ENCODE data around the gene RRP1B.
A peak's percentile ranks its signal among the peaks of the same experiment; 100 is the strongest.
"Not testable (repeated sequence)": the region's sequence is repeated elsewhere in the genome, so short reads cannot be mapped to it uniquely, and the experiment has no call there.

The RRP1B gene

DNA sequence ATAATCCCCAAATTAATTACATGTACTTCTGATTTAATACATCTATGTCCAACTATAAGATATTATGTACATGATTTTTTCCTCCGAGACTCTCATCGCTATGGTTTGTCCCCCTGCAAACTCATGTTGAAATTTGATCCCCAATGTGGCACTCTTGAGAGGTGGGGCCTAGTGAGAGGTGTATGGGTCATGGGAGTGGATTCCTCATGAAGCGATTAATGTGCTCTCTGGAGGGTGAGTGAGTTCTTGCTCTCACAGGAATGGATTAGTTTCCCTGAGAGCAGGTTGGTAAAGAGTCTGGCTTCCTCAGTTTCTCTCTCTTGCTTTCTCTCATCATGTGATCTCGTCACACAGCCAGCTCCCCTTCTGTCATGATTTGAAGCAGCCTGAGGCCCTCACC, 16.2 kb upstream of the RRP1B start:
- FAIRE-seq (no peak), DNase-seq (ENCODE audit: insufficient read length, low spot score) (no peak)
- TF ChIP-seq, protein P1, sequence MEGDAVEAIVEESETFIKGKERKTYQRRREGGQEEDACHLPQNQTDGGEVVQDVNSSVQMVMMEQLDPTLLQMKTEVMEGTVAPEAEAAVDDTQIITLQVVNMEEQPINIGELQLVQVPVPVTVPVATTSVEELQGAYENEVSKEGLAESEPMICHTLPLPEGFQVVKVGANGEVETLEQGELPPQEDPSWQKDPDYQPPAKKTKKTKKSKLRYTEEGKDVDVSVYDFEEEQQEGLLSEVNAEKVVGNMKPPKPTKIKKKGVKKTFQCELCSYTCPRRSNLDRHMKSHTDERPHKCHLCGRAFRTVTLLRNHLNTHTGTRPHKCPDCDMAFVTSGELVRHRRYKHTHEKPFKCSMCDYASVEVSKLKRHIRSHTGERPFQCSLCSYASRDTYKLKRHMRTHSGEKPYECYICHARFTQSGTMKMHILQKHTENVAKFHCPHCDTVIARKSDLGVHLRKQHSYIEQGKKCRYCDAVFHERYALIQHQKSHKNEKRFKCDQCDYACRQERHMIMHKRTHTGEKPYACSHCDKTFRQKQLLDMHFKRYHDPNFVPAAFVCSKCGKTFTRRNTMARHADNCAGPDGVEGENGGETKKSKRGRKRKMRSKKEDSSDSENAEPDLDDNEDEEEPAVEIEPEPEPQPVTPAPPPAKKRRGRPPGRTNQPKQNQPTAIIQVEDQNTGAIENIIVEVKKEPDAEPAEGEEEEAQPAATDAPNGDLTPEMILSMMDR (IDR thresholded peaks at IDR 0.05; ENCODE audit: insufficient read depth, missing control alignments), result no peak

DNA sequence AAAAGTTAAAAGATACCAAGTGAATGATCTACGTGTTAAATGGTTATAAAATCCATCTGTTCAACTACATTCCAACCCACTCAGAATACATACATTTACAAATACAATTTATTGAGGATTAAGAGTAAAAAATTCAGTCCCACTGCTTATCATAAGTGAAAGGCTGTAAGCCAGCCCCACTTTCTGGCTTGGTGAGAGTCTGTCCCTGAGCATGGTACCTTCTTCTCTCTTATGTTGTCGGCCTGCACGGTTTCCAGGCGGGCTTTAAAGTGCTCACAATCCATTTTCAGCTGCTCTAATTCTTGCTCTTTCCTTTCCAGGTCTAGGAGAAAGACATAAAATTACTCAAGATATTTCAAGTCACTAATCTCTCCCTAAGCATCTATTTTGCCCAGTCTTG, 15.3 kb upstream of the RRP1B start:
- no peak for DNase-seq (ENCODE audit: insufficient read length, low spot score)
- FAIRE-seq, result no peak
- TF ChIP-seq, protein P1 (IDR thresholded peaks at IDR 0.05; ENCODE audit: insufficient read depth, missing control alignments), result no peak

- TF ChIP-seq, protein P1 (IDR thresholded peaks at IDR 0.05; ENCODE audit: insufficient read depth, missing control alignments), result no peak
- no peak for FAIRE-seq
- DNase-seq (ENCODE audit: insufficient read length, low spot score), result no peak
Observed at GRCh38 chr21:43644609-43645008, 14.8 kb upstream of the RRP1B start.

DNA sequence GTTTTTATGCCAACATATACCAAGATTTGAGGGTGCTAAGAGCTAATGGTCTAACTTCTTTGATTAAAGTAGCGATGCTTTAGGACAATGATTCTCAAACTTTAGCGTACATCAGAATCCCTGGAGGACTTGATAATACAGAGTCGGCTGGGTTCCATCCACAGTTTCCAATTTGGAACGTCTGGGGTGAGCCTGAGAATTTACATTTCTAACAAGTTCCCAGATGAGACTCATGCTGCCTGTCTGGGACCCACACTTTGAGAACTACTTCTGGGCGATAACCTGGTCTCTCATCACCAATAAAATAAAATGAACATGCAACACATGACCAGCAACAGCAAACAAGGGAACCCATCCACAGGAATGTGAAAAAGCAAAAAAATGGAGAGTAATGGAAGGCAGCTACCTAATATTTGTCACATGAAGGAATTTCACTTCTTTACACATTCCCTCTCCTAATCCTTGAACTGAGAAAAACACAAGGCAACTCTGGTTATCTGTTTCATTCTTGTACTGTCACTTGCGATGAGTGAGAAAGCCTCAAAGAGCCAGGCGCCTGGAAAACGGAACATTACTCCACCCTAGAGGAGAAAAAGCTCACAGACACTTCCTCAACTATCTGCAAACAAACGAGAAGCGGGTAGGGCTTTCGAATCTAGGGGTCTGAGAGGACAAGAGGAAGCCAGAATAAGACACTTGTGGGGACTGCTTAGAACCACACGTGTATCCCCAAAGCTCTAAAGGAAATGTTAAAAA, 14.0 kb upstream of the RRP1B start:
- FAIRE-seq (no peak), DNase-seq (ENCODE audit: insufficient read length, low spot score) (no peak)
- TF ChIP-seq, protein P1 (IDR thresholded peaks at IDR 0.05; ENCODE audit: insufficient read depth, missing control alignments), result peak; percentile 39

- FAIRE-seq (no peak), DNase-seq (ENCODE audit: insufficient read length, low spot score) (no peak)
Observed at GRCh38 chr21:43645976-43646375, 13.4 kb upstream of the RRP1B start.

GRCh38 chr21:43646550-43647260, 12.7 kb upstream of the RRP1B start:
- TF ChIP-seq, protein P1 (IDR thresholded peaks at IDR 0.05; ENCODE audit: insufficient read depth, missing control alignments), result peak; percentile 98
- FAIRE-seq (peak; percentile 56), DNase-seq (ENCODE audit: insufficient read length, low spot score) (peak; percentile 67)

More at GRCh38 chr21:43645976-43646375, 13.4 kb upstream of the RRP1B start:
- TF ChIP-seq, protein P1 (IDR thresholded peaks at IDR 0.05; ENCODE audit: insufficient read depth, missing control alignments), result no peak

DNA sequence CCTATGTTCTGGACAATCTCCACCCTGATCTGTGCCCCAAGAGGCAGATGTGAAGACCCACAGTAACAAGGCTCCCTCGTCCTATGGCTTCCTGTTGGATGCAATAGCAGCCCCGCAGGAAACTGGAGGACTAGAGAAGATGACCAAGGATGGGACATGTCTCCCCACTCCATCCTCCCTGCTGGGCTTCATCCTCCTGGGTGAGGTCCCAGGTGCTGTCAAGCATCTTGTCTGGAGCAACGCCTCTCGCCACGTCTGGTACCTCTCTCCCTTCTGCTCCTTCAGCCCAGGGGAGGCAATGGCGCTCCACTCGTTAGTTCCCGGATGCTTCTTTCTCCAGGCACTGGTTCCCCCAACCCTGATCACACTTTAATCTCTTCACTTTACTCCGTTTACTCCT, 11.2 kb upstream of the RRP1B start:
- DNase-seq (ENCODE audit: insufficient read length, low spot score) (no peak), FAIRE-seq (no peak)
- TF ChIP-seq, protein P1 (IDR thresholded peaks at IDR 0.05; ENCODE audit: insufficient read depth, missing control alignments), result no peak

DNA sequence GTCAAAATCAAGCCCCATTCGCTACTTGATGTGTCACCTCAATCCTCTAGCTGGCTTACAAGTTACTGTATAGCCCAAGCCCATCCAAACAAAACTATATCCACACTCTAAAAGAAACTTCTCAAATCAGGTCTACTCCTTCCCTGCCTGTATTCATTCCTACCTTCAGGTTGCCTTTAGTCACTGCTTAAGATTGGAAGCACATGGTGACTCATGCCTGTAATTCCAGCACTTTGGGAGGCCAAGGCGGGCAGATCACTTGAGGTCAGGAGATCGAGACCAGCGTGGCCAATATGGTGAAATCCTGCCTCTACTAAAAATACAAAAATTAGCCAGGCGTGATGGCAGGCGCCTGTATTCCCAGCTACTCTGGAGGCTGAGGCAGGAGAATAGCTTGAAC, 7.4 kb upstream of the RRP1B start:
- DNase-seq (ENCODE audit: insufficient read length, low spot score); FAIRE-seq: not testable (repeated sequence)

Data from D721Med (cell line).